Measurements from ENCODE around the gene PLCB1.
"Not testable (repeated sequence)": the region's sequence is repeated elsewhere in the genome, so short reads cannot be mapped to it uniquely, and the experiment has no call there.

PLCB1 gene

GRCh38 chr20:8851919-8852318 is 719.9 kb downstream of the PLCB1 start:
- in situ Hi-C loops (cut with MboI; ENCODE audit: low sequenced_read_pairs): not testable (repeated sequence)

- in situ Hi-C loops (cut with MboI; ENCODE audit: low sequenced_read_pairs): not testable (repeated sequence)
Measured at GRCh38 chr20:8853211-8853610, 721.1 kb downstream of the PLCB1 start.

DNA sequence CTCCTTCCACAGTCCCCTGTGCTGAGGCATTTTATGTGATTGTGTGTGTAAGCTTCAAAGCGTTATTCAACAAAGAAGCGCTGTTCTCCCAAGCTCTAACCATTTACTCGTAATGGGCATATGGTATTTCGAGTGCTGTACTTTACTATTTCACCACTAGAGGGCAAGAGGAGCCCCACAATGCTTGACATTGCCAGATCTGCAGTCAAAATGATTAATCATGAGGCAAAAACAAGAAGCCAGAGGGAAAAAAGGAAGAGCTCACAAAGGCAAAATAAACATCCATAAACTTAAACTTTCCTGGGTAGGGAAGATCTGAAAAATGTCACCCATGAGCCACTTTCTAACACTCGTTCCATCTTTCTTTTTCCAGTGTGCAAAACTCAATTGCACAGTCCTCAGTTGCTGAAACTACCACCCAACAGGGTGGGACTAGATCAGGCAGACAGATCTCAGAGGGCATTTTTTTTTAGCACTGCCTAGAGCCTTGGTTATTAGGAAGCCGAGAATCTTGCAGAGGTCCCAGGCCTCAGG is 721.8 kb downstream of the PLCB1 start:
- in situ Hi-C loops (cut with MboI; ENCODE audit: low sequenced_read_pairs): no loop called here

- in situ Hi-C loops (cut with MboI; ENCODE audit: low sequenced_read_pairs): no loop called here
Measured at GRCh38 chr20:8854571-8854970, 722.5 kb downstream of the PLCB1 start.

DNA sequence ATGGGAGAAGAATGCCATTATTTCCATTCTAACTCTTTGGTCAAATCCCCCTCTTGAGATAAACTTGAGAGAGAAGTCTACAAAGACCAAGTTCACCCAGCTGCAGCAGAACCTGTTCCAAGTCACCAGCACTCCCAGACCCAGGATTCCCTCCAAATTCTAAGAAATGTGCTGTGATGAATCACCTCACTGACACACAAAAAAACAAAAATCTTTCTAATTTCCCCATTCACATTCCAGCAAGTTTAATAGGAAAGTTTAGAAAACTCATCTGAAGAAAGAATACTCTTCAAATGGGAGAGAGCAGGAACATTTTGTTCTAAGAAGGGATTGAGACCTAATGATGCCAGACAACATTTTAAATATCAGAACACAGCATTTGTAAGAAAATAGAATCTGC is 723.2 kb downstream of the PLCB1 start:
- in situ Hi-C loops (cut with MboI; ENCODE audit: low sequenced_read_pairs): no loop called here

DNA sequence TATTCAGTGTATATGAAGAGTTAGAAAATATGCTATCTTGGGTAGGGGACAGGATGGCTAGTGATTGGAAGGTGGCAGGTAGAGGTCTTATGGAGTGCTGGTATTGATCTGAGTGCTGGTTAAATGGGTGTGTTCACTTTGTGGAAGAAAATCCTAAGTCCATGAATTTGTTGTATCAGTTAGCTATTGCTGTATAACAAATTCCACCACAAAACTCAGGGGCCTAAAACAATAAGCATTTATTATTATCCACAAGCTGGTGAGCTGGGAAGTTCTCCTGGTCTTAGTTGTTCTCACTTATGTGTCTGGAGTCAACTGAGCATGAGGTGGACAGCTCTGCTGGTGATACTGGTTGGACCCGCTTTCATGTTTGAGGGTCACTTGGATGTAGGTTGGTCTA is 724.6 kb downstream of the PLCB1 start:
- in situ Hi-C loops (cut with MboI; ENCODE audit: low sequenced_read_pairs): no loop called here

GRCh38 chr20:8858181-8858787 is 726.2 kb downstream of the PLCB1 start:
- in situ Hi-C loops (cut with MboI; ENCODE audit: low sequenced_read_pairs): no loop called here

GRCh38 chr20:8860011-8860495 is 728.0 kb downstream of the PLCB1 start:
- in situ Hi-C loops (cut with MboI; ENCODE audit: low sequenced_read_pairs): no loop called here

DNA sequence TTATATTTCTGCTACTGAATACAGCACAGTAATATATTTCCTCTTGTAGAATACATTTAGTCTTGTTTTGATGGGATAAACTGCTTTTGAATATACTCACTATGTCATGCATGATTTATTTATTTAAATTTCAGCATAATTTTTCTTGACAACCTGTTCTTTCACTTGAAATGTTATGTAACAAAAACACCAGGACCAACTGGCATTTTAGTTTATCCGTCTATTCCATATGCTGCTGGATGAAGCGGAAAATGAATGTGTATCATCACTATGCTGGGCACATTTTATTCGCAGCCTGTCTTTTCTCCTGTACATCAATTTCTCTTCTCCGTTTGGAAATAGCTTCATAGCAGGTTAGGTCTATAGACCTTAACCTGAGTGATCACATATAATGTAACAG is 730.0 kb downstream of the PLCB1 start:
- in situ Hi-C loops (cut with MboI; ENCODE audit: low sequenced_read_pairs): no loop called here

- in situ Hi-C loops (cut with MboI; ENCODE audit: low sequenced_read_pairs): no loop called here
Measured at GRCh38 chr20:8865636-8866035, 733.6 kb downstream of the PLCB1 start.

DNA sequence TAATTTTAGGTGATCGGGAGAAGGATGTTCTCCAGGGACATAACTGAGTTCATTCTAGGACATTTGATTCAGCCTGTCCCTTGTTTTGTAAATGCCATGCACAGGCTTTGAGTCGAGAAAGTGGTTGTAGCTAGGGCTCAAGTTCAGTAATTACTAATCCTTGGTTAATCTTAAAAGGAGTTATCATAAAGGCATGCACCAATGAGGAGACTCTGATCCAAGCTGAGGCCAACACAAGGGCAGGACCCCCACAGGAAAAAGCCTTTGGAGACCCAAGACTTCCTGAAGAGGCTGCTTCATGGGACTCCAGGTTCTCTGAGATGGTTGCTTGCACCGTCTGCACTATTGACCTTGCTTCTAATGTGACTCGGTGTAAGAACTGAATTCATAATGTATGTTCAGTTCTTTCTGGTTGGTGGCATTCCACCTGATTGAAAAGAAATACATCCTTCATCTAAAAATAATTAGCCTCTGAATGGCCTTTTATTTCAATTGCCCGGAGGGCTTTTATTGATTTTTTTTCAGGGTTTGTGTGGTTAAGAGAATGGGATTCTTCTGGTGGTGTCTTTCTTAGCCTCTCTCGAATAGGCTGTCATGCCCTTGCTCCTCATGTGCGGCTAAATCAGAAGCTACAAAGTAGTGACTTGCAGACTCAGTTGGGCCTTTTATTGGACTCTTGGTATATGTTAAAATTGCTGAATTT is 735.1 kb downstream of the PLCB1 start:
- in situ Hi-C loops (cut with MboI; ENCODE audit: low sequenced_read_pairs): no loop called here

DNA sequence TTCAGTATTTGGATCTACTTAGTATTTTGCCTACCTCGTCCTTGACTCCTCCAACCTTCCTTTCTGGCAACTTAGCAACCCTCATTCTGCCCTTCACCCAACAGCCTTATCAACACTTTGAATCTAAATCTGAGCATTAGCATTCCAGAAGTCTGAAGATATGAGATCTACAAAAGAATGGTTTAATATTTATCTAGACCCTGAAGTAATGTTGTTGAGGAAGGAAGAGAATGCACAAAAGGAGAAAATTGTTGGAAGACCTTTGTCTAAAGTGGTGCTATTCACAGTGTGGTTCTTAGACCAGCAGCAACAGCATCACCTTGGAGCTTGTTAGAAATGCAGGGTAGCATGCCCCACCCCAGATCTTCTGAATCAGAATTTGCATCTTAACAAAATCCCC is 738.6 kb downstream of the PLCB1 start:
- in situ Hi-C loops (cut with MboI; ENCODE audit: low sequenced_read_pairs): no loop called here

- in situ Hi-C loops (cut with MboI; ENCODE audit: low sequenced_read_pairs): no loop called here
Measured at GRCh38 chr20:8874437-8874836, 742.4 kb downstream of the PLCB1 start.

DNA sequence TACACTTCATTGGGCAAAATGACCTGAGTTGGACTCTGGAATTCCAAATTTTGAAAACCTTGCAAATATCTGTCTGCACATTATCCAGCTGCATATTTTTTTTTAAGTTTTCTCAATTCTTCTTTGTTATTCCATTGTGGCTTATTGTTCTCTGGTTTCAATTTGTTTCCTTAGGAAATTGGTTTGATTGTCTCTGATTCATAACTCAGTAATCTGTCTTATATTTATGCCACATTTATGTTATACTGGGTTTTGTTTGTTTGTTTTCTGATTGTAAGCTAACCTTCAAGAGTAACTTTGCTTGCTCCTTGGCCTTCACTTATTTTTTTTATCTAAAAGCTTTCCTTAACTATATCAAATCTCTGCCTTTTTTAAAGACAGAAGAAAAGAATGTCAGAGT is 743.5 kb downstream of the PLCB1 start:
- in situ Hi-C loops (cut with MboI; ENCODE audit: low sequenced_read_pairs): no loop called here

DNA sequence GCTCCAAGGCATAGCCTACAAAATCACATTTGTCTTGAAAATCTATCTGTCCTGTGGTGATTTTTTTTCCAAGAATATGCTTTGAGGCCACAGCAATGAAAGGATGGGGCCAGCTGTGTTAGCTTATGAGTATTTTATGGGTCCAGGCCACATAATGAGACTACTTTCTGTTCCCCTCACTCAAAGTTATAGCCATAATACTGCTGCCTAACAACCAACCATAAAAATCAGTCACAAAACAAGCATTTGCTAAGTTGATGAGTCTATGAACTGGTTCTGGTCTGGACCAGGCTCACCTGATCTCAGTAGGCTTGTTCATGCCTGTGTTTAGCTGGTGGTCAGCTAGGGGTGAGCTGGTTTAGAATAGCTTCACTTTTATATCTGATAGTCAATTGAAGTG is 744.3 kb downstream of the PLCB1 start:
- in situ Hi-C loops (cut with MboI; ENCODE audit: low sequenced_read_pairs): no loop called here

DNA sequence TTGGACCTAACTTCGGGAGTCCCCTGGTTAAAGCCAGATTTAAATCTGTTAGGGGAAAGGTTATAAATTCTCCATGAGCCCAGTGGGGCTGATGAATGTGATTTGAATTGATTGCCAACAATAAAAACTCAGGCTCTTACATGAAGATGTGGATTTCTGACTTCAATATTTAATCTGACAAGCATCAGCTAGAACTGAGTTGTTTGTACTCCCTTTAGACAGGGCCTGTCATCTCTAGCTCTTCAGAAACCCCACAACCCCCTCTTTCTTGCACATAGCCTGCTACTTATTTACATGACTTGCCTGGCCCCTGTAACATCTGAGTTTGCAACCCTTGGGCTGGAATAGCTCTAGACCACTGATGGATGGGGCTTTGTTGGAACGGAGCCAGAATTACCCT is 745.2 kb downstream of the PLCB1 start:
- in situ Hi-C loops (cut with MboI; ENCODE audit: low sequenced_read_pairs): no loop called here

DNA sequence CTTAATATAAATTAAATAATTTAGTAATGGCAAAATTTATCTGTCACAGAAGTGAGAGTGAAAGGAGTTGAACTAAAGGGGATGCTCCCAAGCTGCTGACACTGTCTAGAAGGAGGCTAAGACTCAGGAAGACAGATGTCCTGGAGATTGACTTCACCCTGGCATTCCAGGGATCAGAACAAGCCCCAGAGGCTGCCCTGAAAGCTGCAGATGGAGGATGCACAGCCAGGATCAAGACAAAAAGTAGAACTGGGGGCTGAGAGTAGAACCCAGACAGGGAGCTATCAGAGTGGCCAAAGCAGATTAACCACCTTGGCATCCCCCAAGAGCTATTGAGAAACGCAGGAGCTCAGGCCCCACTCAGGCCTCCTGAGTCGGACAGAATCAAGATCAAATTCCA is 747.6 kb downstream of the PLCB1 start:
- in situ Hi-C loops (cut with MboI; ENCODE audit: low sequenced_read_pairs): no loop called here

DNA sequence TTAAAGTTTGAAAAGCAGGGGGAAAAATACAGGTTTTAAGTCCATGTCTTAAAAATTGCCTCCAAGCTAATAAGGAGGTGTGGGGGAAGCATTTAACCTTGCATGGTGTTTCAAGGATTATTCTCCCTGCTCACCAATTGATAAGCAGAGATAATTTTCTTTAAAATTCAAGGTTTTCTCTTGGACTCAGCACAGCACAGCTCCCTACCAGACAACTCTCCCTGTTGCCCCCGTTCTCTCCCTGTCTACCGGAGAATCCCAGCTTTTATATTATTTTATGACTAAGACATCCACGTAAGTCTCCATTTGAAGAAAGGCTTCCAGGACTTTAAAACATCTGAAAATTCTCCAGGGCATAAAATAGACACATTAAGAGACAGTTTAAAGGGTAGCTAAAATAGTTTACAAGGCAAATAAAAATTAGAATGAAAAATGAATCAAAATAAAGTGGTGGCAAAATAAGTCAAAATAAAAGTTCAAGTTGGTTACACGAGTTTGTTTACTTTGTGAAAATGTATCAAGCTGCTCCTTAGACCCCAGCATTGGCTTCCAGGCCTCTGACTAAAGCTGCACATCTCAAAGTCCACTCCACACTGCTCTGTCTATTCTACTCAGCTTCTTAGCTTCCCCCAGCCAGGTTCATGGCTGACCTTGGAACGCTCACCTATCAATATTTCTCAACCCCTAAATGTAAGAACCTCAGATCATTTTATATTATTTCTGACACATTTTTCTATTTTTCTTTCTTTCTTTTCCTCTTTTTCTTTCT is 748.2 kb downstream of the PLCB1 start:
- in situ Hi-C loops (cut with MboI; ENCODE audit: low sequenced_read_pairs): no loop called here

- in situ Hi-C loops (cut with MboI; ENCODE audit: low sequenced_read_pairs): no loop called here
Measured at GRCh38 chr20:8891039-8891438, 759.0 kb downstream of the PLCB1 start.

DNA sequence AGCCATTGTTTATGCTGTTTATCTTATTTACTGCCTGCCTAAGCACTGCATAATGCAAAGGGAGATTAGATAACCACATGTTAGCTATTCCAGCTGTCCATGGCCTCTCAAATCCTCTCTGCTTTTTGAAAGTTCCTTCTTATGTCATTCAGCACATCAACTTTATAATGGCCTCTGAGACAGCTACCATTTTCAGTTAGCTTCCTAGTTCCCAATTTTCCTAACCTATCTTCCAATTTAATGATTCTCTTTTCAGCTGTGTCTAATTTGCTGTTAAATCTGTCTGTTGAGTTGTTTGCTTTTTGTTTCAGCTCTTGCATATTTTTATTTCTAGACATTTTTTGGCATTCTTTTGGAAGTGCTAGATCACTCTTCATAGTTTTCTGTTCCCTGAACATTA is 763.4 kb downstream of the PLCB1 start:
- in situ Hi-C loops (cut with MboI; ENCODE audit: low sequenced_read_pairs): no loop called here

GRCh38 chr20:8898823-8899222 is 766.8 kb downstream of the PLCB1 start:
- in situ Hi-C loops (cut with MboI; ENCODE audit: low sequenced_read_pairs): no loop called here
